Stimulated activated CD4-positive, alpha-beta T cell treated with anti-CD3 and anti-CD28 coated beads, Interleukin-12 subunit alpha, Interleukin-12 subunit beta, amount 100 ng/mL, for 4 hours (primary cell): Measurements from ENCODE around the gene DDR2.
"Not testable (repeated sequence)": the region's sequence is repeated elsewhere in the genome, so short reads cannot be mapped to it uniquely, and the experiment has no call there.

ENCODE experiments used
- DNase-seq: peaks from one replicate; pipeline ENCODE4 v3.0.0-alpha.2; 2020

DDR2 gene

GRCh38 chr1:162727493-162727892, 95.2 kb downstream of the DDR2 start:
- DNase-seq = not testable (repeated sequence)

DNA sequence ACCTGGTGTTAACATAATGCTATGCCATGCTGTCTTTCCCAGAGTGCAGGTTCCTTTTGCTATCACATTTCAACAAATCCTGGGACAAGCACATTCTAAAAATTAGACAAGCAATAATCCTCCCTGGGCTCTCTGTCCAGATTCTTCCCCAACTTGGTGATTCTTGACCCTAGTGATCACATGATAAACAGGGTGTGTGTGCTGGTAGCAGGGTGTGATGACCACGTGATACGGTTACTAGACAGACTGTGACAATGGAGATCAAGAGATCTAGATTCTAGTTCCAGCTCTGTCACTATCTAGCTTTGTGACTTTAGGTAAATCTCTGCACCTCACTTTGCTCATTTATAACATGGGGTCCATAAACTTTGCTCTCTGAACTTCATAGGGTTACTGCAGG, 96.3 kb downstream of the DDR2 start:
- DNase-seq = no peak

- not testable (repeated sequence) for DNase-seq
Observed at GRCh38 chr1:162729195-162729774, 97.0 kb downstream of the DDR2 start.

- DNase-seq = no peak
Observed at GRCh38 chr1:162732094-162732493, 99.8 kb downstream of the DDR2 start.

- DNase-seq = no peak
Observed at GRCh38 chr1:162732566-162733335, 100.5 kb downstream of the DDR2 start.

GRCh38 chr1:162733336-162733590, 101.0 kb downstream of the DDR2 start:
- DNase-seq = no peak

- DNase-seq = no peak
Observed at GRCh38 chr1:162734047-162734446, 101.8 kb downstream of the DDR2 start.

DNA sequence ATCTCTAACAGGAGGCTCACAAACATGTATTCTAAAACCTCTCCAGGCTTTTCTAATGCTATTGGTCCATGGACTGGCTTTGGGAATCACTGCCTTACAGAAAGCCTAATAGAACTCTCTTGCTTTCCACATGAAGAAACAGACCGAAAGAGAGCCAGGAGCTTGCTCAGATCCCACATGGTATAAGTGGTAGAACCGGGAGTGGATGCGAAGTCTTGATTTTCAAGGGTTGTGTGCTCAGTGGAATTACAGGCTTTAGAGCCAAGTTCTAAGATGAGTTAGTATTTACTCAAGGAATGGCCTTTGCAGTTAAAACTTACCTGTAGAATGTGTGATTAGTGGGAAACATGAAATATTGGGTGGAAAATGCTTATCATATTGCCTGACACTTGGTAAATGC, 103.9 kb downstream of the DDR2 start:
- DNase-seq = no peak

GRCh38 chr1:162736633-162737067, 104.4 kb downstream of the DDR2 start:
- DNase-seq = no peak

DNA sequence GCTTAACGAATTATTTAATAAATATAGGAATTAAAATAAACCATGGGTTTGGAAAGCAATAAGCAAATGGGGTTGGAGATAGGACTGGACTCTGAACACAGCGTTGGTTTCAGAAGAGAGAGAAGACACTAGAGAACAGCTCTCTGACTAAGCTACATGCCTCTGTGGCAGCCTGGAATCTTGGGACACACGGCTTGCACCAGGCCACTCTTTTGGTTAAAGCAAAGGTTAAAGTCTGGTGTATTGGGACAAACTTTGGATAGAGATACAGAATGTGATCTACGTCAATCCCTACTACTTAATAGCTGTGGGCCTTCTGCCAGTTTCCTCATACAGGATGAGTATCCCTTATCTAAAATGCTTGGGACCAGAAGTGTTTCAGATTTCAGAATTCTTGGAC, 108.5 kb downstream of the DDR2 start:
- DNase-seq = no peak

- DNase-seq = no peak
Observed at GRCh38 chr1:162741574-162741973, 109.3 kb downstream of the DDR2 start.

GRCh38 chr1:162746264-162746942, 114.1 kb downstream of the DDR2 start:
- DNase-seq = not testable (repeated sequence)

DNA sequence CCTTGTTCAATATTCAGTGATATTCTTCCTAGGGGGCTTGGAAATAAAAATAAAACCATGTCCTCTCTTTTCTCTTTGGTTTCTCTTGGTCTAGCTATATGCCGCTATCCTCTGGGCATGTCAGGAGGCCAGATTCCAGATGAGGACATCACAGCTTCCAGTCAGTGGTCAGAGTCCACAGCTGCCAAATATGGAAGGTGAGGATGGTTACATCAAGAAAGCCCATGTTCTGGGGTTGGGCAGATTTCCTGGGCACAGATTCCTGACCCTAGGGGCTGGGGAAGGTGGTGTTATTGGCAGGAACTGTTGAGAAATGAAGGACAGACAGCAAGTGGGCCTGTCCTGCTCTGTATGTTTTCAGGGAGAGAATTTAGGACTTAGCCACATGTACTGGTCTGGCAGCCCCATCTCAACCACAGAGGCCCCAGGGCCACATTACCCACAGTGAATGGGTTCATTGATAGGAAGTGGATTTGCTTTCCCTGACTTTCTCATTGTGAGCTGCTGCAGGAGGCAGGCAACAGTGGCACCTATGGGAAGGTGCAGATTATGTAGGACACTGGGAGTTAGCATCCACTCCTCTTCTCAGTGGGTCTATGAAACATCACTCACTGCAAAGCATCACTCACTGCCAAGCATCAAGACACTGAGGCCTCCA, 120.9 kb downstream of the DDR2 start:
- DNase-seq = no peak

DNA sequence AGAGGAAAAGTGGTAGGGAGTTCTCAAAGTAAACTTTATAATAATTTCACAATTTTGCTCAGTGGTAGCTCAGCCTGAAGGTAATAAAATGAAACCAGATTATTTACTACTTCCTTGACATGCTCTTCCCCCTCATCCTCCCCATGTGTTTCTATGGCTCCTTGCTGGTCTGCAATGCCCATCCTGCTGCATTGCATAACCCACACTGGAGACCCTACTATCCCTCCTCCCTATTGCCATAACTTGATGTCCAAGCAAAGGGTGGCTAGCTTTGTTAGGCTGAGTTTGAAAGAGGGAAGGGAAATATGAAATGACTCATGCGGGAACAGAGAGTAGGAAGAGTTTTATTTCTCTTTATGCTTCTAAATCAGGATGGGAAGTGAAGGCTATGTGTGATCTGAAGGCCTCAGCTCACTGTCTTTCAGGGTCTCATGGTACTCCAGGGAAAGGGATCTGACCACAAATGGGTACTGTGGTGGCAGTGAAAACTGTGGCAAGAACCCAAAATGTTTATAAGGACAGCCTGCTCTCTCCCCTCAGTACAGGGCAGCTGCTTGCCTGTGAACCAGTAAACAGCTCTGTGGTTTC, 121.8 kb downstream of the DDR2 start:
- no peak for DNase-seq

DNA sequence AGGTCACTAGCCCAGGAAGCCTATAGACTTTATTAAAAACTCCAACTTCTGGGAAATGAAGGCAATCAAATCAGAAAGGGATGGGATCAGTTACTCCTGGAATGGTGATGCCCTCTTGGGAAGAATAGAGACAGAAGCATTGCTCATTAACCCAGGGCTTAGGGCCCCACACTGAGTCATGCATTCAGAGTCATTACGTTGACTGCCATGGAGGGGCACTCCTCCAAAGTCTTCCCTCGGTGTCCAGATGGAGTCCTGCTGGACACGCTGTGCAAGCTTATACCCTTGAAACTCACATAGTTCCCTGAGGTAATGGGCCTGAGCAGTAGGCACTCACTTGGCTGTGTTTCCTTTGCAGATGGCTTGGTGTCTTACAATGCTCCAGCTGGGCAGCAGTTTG, 123.0 kb downstream of the DDR2 start:
- DNase-seq = no peak

DNA sequence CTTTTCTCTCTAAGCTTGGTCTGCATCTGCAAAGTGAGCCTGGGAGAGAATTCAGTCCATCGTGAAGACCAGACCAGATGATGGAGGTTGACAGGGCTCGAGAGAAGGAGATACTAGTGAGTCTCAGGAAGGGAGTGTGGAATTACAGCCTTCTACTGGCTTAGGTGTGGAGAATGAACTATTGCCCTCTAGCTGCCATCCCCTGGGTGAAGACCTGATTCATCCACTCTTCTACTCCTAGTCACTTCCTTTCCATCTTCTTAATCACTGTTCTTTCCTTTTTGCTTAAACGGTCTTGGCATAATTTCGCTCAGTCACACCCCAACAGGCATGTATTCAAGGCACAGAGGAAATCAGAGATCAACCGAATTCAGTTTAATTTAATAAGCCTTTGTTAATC, 124.3 kb downstream of the DDR2 start:
- no peak for DNase-seq

- DNase-seq = no peak
Observed at GRCh38 chr1:162757476-162757875, 125.2 kb downstream of the DDR2 start.

GRCh38 chr1:162765788-162766187, 133.5 kb downstream of the DDR2 start:
- DNase-seq = no peak

DNA sequence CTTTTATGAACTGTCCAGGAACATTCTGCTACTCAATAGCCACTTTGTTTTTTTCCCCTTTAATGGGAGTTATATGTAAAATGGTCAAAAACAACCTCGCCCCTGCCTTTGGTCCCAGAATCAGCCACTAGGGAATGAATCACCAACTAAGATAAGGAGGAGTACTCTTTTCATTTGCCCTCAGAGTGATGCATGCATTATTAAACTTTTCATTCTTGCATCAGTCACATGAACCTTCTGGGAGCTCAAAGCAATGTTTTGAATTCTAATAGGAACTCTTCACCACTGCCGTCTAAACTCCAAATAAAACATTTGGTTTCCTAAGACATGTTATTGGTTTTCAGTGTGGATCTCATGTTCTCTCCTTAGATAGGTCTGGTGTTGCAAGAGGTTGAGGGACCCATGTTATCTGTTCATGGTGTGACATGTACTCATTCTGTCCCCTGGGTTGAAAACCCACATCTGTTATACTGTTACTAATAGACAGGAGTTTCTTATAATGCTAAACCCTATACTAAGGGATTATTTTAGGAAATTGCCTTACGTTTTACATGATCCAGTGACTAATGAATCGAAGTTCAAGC, 140.4 kb downstream of the DDR2 start:
- DNase-seq = no peak

DNA sequence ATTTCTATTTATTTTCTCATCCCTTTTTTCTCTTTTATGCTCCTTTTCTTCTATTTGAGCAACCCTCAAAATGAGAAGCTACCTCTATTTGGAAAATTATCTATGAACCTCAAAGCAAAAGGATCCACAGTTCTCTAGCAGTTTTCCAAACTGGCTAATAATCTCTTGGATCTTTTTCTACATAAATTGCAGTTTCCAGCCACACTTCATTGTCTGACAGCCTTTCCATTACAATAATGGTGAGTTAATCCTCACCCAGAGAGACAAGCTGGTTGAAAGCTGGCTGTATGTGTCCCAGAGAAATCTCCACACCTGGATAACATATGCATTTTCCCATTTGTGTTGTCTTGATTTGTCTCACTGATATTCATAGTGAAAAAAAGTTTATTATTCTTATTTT, 141.7 kb downstream of the DDR2 start:
- DNase-seq = no peak

- DNase-seq = no peak
Observed at GRCh38 chr1:162779043-162779442, 146.8 kb downstream of the DDR2 start.

GRCh38 chr1:162782671-162783070, 150.4 kb downstream of the DDR2 start:
- no peak for DNase-seq

DNA sequence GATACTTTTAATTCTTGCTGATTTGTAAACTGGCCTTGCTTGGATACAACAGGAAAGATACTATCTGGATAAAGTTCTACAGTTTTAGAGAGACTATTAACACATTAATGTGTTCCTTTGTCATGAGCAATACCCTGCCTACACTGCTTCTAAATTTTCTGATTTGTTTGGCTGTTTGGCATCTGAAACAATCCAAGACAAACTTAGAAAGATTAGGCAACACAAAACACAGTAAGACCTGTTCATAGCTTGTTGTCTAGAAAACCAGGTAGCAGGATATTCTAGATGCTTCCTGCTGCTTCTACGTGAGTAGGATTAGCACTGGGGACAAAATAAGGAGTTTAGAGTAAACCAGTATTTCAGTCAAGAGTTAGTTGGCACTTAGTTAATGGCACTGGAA, 152.7 kb downstream of the DDR2 start:
- not testable (repeated sequence) for DNase-seq
